Naive thymus-derived CD4-positive, alpha-beta T cell (primary cell): ENCODE measurements around the gene CAPZA1. TPM values are rescaled to one million over a fixed set of nuclear protein-coding genes. Genes with fewer than 3 reads are reported as not detected.

ENCODE experiments used
- ATAC-seq: fragments of 150-1000 bp; cut with Tn5 transposase; 2 replicates; pipeline ENCODE4 v1.10.0; 2021; ENCODE audit warnings: mild to moderate bottlenecking, moderate library complexity
- CTCF ChIA-PET: fragments of 350-600 bp; sonication (Branson Sonifier 250); formaldehyde crosslinking; loops from one replicate; lab custom pipeline; 2021; ENCODE audit warnings: antibody characterized with exemption; lab: Charles Lee
- POLR2A ChIA-PET: fragments of 350-600 bp; sonication (Branson Sonifier 250); formaldehyde crosslinking; loops from one replicate; lab custom pipeline; 2021; ENCODE audit warnings: antibody characterized with exemption, inconsistent platforms; lab: Charles Lee
- DNase-seq, 9 donors: peaks; one replicate each; pipeline versions ENCODE4 v3.0.0 to v3.0.0-alpha.2; 2020 to 2022; ENCODE audit warnings: mixed read lengths in 1 of 9
- H3K27ac ChIP-seq: one replicate; pipeline ENCODE4 v1.7.0; 2013; ENCODE audit warnings: mild to moderate bottlenecking, low read depth, low read length, moderate library complexity
- H3K27me3 ChIP-seq, 2 donors: one replicate each; pipeline ENCODE4 v1.7.0; 2013; ENCODE audit warnings: low read length in 2 of 2, mild to moderate bottlenecking in 2 of 2, moderate library complexity in 2 of 2; ENCODE audit not compliant: control insufficient read depth in 2 of 2, insufficient read depth in 2 of 2
- H3K36me3 ChIP-seq, 3 experiments: 1 replicate in 2 of 3; 2 replicates in 1 of 3; pipeline ENCODE4 v1.7.0; 2013; ENCODE audit warnings: low read length in 3 of 3, mild to moderate bottlenecking in 3 of 3, moderate library complexity in 1 of 3; ENCODE audit not compliant: insufficient read depth in 3 of 3, control insufficient read depth in 2 of 3
- H3K4me1 ChIP-seq, 2 donors: one replicate each; pipeline ENCODE4 v1.7.0; 2013; ENCODE audit warnings: low read length in 2 of 2, mild to moderate bottlenecking in 2 of 2, moderate library complexity in 1 of 2; ENCODE audit not compliant: control insufficient read depth in 2 of 2, insufficient read depth in 2 of 2
- H3K4me3 ChIP-seq: 2 replicates; pipeline ENCODE4 v1.7.0; 2013; ENCODE audit warnings: mild to moderate bottlenecking, low read length
- H3K9me3 ChIP-seq, 3 experiments: 1 replicate in 2 of 3; 2 replicates in 1 of 3; pipeline ENCODE4 v1.7.0; 2013; ENCODE audit warnings: low read length in 3 of 3; ENCODE audit not compliant: control insufficient read depth in 2 of 3
- H3K27ac Mint-ChIP-seq, 9 donors: one replicate each; pipeline ENCODE4 v1.8.0; 2020 to 2022; ENCODE audit warnings: mixed read lengths in 9 of 9, mild to moderate bottlenecking in 8 of 9, moderate library complexity in 5 of 9, inconsistent platforms in 2 of 9
- H3K27me3 Mint-ChIP-seq, 5 donors: one replicate each; pipeline ENCODE4 v1.8.0; 2021 to 2022; ENCODE audit warnings: mixed read lengths in 5 of 5, mild to moderate bottlenecking in 1 of 5
- H3K36me3 Mint-ChIP-seq, 5 donors: one replicate each; pipeline ENCODE4 v1.8.0; 2020 to 2022; ENCODE audit warnings: mixed read lengths in 5 of 5, mild to moderate bottlenecking in 3 of 5, inconsistent platforms in 1 of 5
- H3K4me1 Mint-ChIP-seq, 7 donors: one replicate each; pipeline ENCODE4 v1.8.0; 2020 to 2022; ENCODE audit warnings: mixed read lengths in 7 of 7, mild to moderate bottlenecking in 3 of 7, inconsistent platforms in 1 of 7
- H3K4me3 Mint-ChIP-seq, 10 donors: one replicate each; pipeline ENCODE4 v1.8.0; 2020 to 2022; ENCODE audit warnings: mild to moderate bottlenecking in 10 of 10, mixed read lengths in 10 of 10, moderate library complexity in 6 of 10, inconsistent platforms in 2 of 10
- H3K9me3 Mint-ChIP-seq, 11 donors: one replicate each; pipeline ENCODE4 v1.8.0; 2020 to 2022; ENCODE audit warnings: mixed read lengths in 11 of 11, mild to moderate bottlenecking in 4 of 11, inconsistent platforms in 1 of 11, moderate library complexity in 1 of 11
- intact Hi-C, 2 donors: fragments of 100-400 bp; cut with micrococcal nuclease; formaldehyde crosslinking; loops; one replicate each; pipeline ENCODE4 v1.15.1; 2023
- polyA plus RNA-seq, 2 donors: library from polyadenylated mRNA; unstranded; fragments of 300-500 nt; fragmentation: Illumina TruSeq; gene quantifications; one replicate each; pipeline ENCODE4 v1.2.3, GENCODE V29; 2021
- total RNA-seq, 6 experiments: library from RNA in 5 of 6; stranded (reverse) in 5 of 6; gene quantifications; 1 replicate in 5 of 6; 2 replicates in 1 of 6; pipeline ENCODE4 v1.2.3 and lab custom pipeline; 2021 to 2026

The CAPZA1 gene
- total and polyA plus RNA-seq, 7 experiments from 2014 or later = 114 to 237 (median 135) TPM

GRCh38 chr1:112715264-112716053, 95.8 kb downstream of the CAPZA1 start, which contains the start of gene PPM1J:
TSS of gene PPM1J (minus strand) at chr1:112715332. CDS start at chr1:112715301, 31 bp downstream.
- peaks cover 17 to 37% (median 21%) of the 10 kb centered on the region in 7 donors for H3K4me1 Mint-ChIP-seq
- H3K9me3 Mint-ChIP-seq = no peaks in the 10 kb centered on the region
- no peaks in the 10 kb centered on the region for H3K9me3 ChIP-seq
- H3K27ac ChIP-seq = peak within 1 kb of the TSS; percentile 34
- CTCF ChIA-PET = interaction anchor here (0.9 to 2.0 kb wide), 11 partner anchors 11 to 963 kb away, joined by 3 to 16 read pairs (median 4); partner anchors contain the start of gene LRIG2
- ATAC-seq (peak; percentile 89), DNase-seq (peak; percentile 86 to 99 (median 91))
- peak within 1 kb of the TSS; percentile 81 for H3K4me3 ChIP-seq
- peak within 1 kb of the TSS in 8 of 9 donors; percentile 63 to 91 (median 82) for H3K27ac Mint-ChIP-seq
- H3K27me3 ChIP-seq = no peaks in the 10 kb centered on the region
- H3K36me3 Mint-ChIP-seq = no peaks in the 10 kb centered on the region
- POLR2A ChIA-PET = interaction anchor here (0.6 to 1.9 kb wide), 6 partner anchors 11 to 357 kb away, joined by 3 to 10 read pairs (median 6); partner anchors contain the start of genes CAPZA1, LRIG2 and ST7L
- intact Hi-C loops = loop anchor here (1.0 to 10.0 kb wide), 26 partner anchors 8 to 2002 kb away; partner anchors contain the start of genes CAPZA1 (in 2 of the 2), LRIG2 (in 2 of the 2), MAGI3 (in 2 of the 2) and MOV10 (in 2 of the 2)
- H3K36me3 ChIP-seq = no peaks in the 10 kb centered on the region
- peaks cover 0 to 45% (median 12%) of the 10 kb centered on the region in 5 donors for H3K27me3 Mint-ChIP-seq
- H3K4me1 ChIP-seq = peaks cover 13% of the 10 kb centered on the region in 2 donors
- H3K4me3 Mint-ChIP-seq = peak within 1 kb of the TSS; percentile 86 to 95 (median 92)

- H3K4me3 ChIP-seq = peak overlapping the region; percentile 81
- Mint-ChIP-seq H3K36me3 (no peaks in the 10 kb centered on the region), H3K27ac (peak overlapping the region in 7 of 9 donors; percentile 39 to 91 (median 82)), H3K27me3 (peaks cover 0 to 43% (median 12%) of the 10 kb centered on the region in 5 donors), H3K4me1 (peaks cover 17 to 37% (median 21%) of the 10 kb centered on the region in 7 donors), H3K4me3 (peak overlapping the region; percentile 86 to 95 (median 92)), H3K9me3 (no peaks in the 10 kb centered on the region)
- intact Hi-C loops = loop anchor here (1.0 to 10.0 kb wide), 14 partner anchors 88 to 2001 kb away; partner anchors contain the start of genes LRIG2 (in 2 of the 2), HIPK1 (in 1 of the 2), MAGI3 (in 1 of the 2) and NRAS (in 1 of the 2)
- H3K9me3 ChIP-seq = no peaks in the 10 kb centered on the region
- ChIA-PET POLR2A (interaction anchor here (1.7 to 1.9 kb wide), 4 partner anchors 12 to 97 kb away, joined by 3 to 10 read pairs (median 6); partner anchors contain the start of genes CAPZA1 and ST7L), CTCF (interaction anchor here (0.7 to 2.0 kb wide), 12 partner anchors 10 to 963 kb away, joined by 3 to 7 read pairs (median 4); partner anchors contain the start of gene LRIG2)
- peaks cover 13% of the 10 kb centered on the region in 2 donors for H3K4me1 ChIP-seq
- H3K27ac ChIP-seq = no peak overlapping the region
- ATAC-seq (peak; percentile 56), DNase-seq (peak; percentile 60 to 83 (median 73))
- H3K27me3 ChIP-seq = no peaks in the 10 kb centered on the region
- no peaks in the 10 kb centered on the region for H3K36me3 ChIP-seq
Measured at GRCh38 chr1:112716133-112716720, 96.6 kb downstream of the CAPZA1 start.

GRCh38 chr1:112717263-112717873, 97.7 kb downstream of the CAPZA1 start:
- Histone ChIP-seq H3K9me3 (no peaks in the 10 kb centered on the region), H3K4me1 (peaks cover 13% of the 10 kb centered on the region in 2 donors), H3K27me3 (no peaks in the 10 kb centered on the region), H3K4me3 (no peak overlapping the region), H3K27ac (no peak overlapping the region), H3K36me3 (no peaks in the 10 kb centered on the region)
- intact Hi-C loops = loop anchor here (1.0 to 10.0 kb wide), 8 partner anchors 164 to 2000 kb away; partner anchors contain the start of genes LRIG2 (in 2 of the 2), HIPK1 (in 1 of the 2), MAGI3 (in 1 of the 2) and NRAS (in 1 of the 2)
- ATAC-seq = no peak
- H3K4me3 Mint-ChIP-seq = no peak overlapping the region
- H3K4me1 Mint-ChIP-seq = peaks cover 17 to 38% (median 22%) of the 10 kb centered on the region in 7 donors
- ChIA-PET CTCF (interaction anchor here (0.6 to 1.3 kb wide), 10 partner anchors 17 to 962 kb away, joined by 3 to 8 read pairs (median 4); partner anchors contain the start of gene LRIG2), POLR2A (no interaction called here)
- no peak for DNase-seq
- H3K9me3 Mint-ChIP-seq = no peaks in the 10 kb centered on the region
- no peaks in the 10 kb centered on the region for H3K36me3 Mint-ChIP-seq
- no peak overlapping the region for H3K27ac Mint-ChIP-seq
- H3K27me3 Mint-ChIP-seq = peaks cover 0 to 46% (median 19%) of the 10 kb centered on the region in 5 donors

- Histone ChIP-seq H3K4me1 (peaks cover 13% of the 10 kb centered on the region in 2 donors), H3K27ac (no peak overlapping the region), H3K27me3 (no peaks in the 10 kb centered on the region), H3K4me3 (no peak overlapping the region), H3K36me3 (no peaks in the 10 kb centered on the region), H3K9me3 (no peaks in the 10 kb centered on the region)
- ATAC-seq = peak; percentile 37
- no peaks in the 10 kb centered on the region for H3K36me3 Mint-ChIP-seq
- intact Hi-C loops = loop anchor here (5.0 to 10.0 kb wide), 5 partner anchors 673 to 1998 kb away; partner anchors contain the start of genes HIPK1 (in 1 of the 2), MAGI3 (in 1 of the 2), NRAS (in 1 of the 2) and PTPN22 (in 1 of the 2)
- no peak overlapping the region for H3K27ac Mint-ChIP-seq
- CTCF ChIA-PET = interaction anchor here (1.0 to 3.1 kb wide), 7 partner anchors 11 to 354 kb away, joined by 3 to 11 read pairs (median 4); partner anchors contain the start of gene LRIG2
- no peaks in the 10 kb centered on the region for H3K9me3 Mint-ChIP-seq
- H3K4me3 Mint-ChIP-seq = peak overlapping the region in 3 of 10 donors; percentile 41 to 68 (median 49)
- peaks cover 0 to 35% (median 19%) of the 10 kb centered on the region in 5 donors for H3K27me3 Mint-ChIP-seq
- POLR2A ChIA-PET = no interaction called here
- H3K4me1 Mint-ChIP-seq = peaks cover 23 to 47% (median 28%) of the 10 kb centered on the region in 7 donors
- DNase-seq = peak; percentile 30 to 87 (median 66)
Measured at GRCh38 chr1:112718691-112719418, 99.2 kb downstream of the CAPZA1 start.

GRCh38 chr1:112719706-112720105, 100.1 kb downstream of the CAPZA1 start:
- POLR2A ChIA-PET = no interaction called here

More at GRCh38 chr1:112719706-112720105, 100.1 kb downstream of the CAPZA1 start:
- Mint-ChIP-seq H3K27ac (no peak overlapping the region), H3K9me3 (no peaks in the 10 kb centered on the region), H3K36me3 (no peaks in the 10 kb centered on the region), H3K27me3 (peaks cover 0 to 28% (median 16%) of the 10 kb centered on the region in 5 donors), H3K4me1 (peaks cover 19 to 40% (median 25%) of the 10 kb centered on the region in 7 donors), H3K4me3 (no peak overlapping the region)
- Histone ChIP-seq H3K9me3 (no peaks in the 10 kb centered on the region), H3K27ac (no peak overlapping the region), H3K27me3 (no peaks in the 10 kb centered on the region), H3K4me3 (no peak overlapping the region), H3K4me1 (peaks cover 7% of the 10 kb centered on the region in 2 donors), H3K36me3 (no peaks in the 10 kb centered on the region)
- DNase-seq (no peak), ATAC-seq (no peak)
- CTCF ChIA-PET = interaction anchor here (1.0 to 3.1 kb wide), 2 partner anchors 329 to 353 kb away, joined by 3 to 11 read pairs; partner anchors contain the start of gene LRIG2
- intact Hi-C loops = loop anchor here (5.0 to 10.0 kb wide), 5 partner anchors 673 to 1998 kb away; partner anchors contain the start of genes HIPK1 (in 1 of the 2), MAGI3 (in 1 of the 2), NRAS (in 1 of the 2) and PTPN22 (in 1 of the 2)
